ENCODE data around the gene TMEFF2. TPM values are rescaled to one million over a fixed set of nuclear protein-coding genes. Genes with fewer than 3 reads are reported as not detected.

TMEFF2 gene
- total and polyA plus RNA-seq, 10 of the 15 experiments (the other 5 are each of a cell fraction or from before 2014, with no cell fraction given), result not detected

GRCh38 chr2:192159736-192160135 is 35.0 kb downstream of the TMEFF2 start:
- Histone ChIP-seq H4K20me1 (ENCODE audit: control insufficient read depth, insufficient read depth) (no peaks in the 10 kb centered on the region), H3K27me3 (replicated peaks in 1 of 2; ENCODE audit: control insufficient read depth in 2 of 2, insufficient read depth in 2 of 2, low read length in 1 of 2) (peaks cover 0 to 2% of the 10 kb centered on the region in 2 experiments; a peak in 1 of 4 replicates), H3K9me3 (replicated peaks; ENCODE audit: control insufficient read depth, insufficient read depth, low read length) (no peaks in the 10 kb centered on the region), H3K36me3 (ENCODE audit: control insufficient read depth in 2 of 2, insufficient read depth in 2 of 2, low read length in 1 of 2) (no peaks in the 10 kb centered on the region), H3K9ac (ENCODE audit: control insufficient read depth, insufficient read depth, low read length) (no peak overlapping the region), H3K4me2 (ENCODE audit: control insufficient read depth, insufficient read depth) (no peak overlapping the region), H3K4me3 (no peak overlapping the region), H2AFZ (ENCODE audit: control insufficient read depth, low read depth, low read length) (no peak overlapping the region), H3K79me2 (ENCODE audit: control insufficient read depth, insufficient read depth, low read length) (no peaks in the 10 kb centered on the region), H3K4me1 (ENCODE audit: control insufficient read depth, insufficient read depth, low read length) (no peaks in the 10 kb centered on the region), H3K27ac (ENCODE audit: control insufficient read depth, insufficient read depth) (no peak overlapping the region)
- intact Hi-C loops (cut with micrococcal nuclease; ENCODE audit: unreplicated experiment) (loop anchor here (5.0 to 10.0 kb wide), 2 partner anchors 107 to 455 kb away; no protein-coding TSS in a partner anchor), in situ Hi-C loops (cut with MboI) (loop anchor here (5.0 kb wide), 3 partner anchors 292 to 607 kb away; no protein-coding TSS in a partner anchor)
- no TSS peak for BruUV-seq (replicated peaks)
- FAIRE-seq (no peak), ATAC-seq (no peak), DNase-seq (ENCODE audit: low read depth, low spot score) (no peak)
- RAD21 ChIA-PET (ENCODE audit: unreplicated experiment), result interaction anchor here (1.0 to 7.1 kb wide), 4 partner anchors 292 to 401 kb away, joined by 3 to 222 read pairs (median 76); no protein-coding TSS in a partner anchor
- 5% methylated on average over 1 of the region's 1 CpG for WGBS (ENCODE audit: insufficient coverage, insufficient replicate concordance, low lambda C conversion rate, missing lambda C conversion rate)
- no peak for TF ChIP-seq PAX5 (IDR thresholded peaks at IDR 0.05; ENCODE audit: borderline replicate concordance, low read depth, low read length)
- TF ChIP-seq SIX5 (IDR thresholded peaks at IDR 0.05; ENCODE audit: low read depth, low read length, severe bottlenecking), result no peak
- SMC1A ChIA-PET (ENCODE audit: uncharacterized antibody, unreplicated experiment), result interaction anchor here (1.4 to 5.8 kb wide), 4 partner anchors 58 to 346 kb away, joined by 3 to 244 read pairs (median 70); no protein-coding TSS in a partner anchor
- POLR2A ChIA-PET, result no interaction called here
- CTCF ChIA-PET, result interaction anchor here (0.6 to 10.8 kb wide), 3 partner anchors 290 to 872 kb away, joined by 3 to 289 read pairs (median 254); no protein-coding TSS in a partner anchor

GRCh38 chr2:192159208-192159607 is 35.5 kb downstream of the TMEFF2 start:
- intact Hi-C loops (cut with micrococcal nuclease; ENCODE audit: unreplicated experiment) (no loop called here), in situ Hi-C loops (cut with MboI) (no loop called here)
- H3K79me2 ChIP-seq (ENCODE audit: control insufficient read depth, insufficient read depth, low read length), result no peaks in the 10 kb centered on the region
- ChIA-PET POLR2A (no interaction called here), CTCF (interaction anchor here (0.6 to 10.8 kb wide), 3 partner anchors 289 to 872 kb away, joined by 3 to 289 read pairs (median 254); no protein-coding TSS in a partner anchor), RAD21 (ENCODE audit: unreplicated experiment) (interaction anchor here (1.6 to 7.1 kb wide), 2 partner anchors 291 to 347 kb away, joined by 5 to 222 read pairs; no protein-coding TSS in a partner anchor), SMC1A (ENCODE audit: uncharacterized antibody, unreplicated experiment) (interaction anchor here (1.2 to 5.8 kb wide), 4 partner anchors 18 to 346 kb away, joined by 3 to 244 read pairs (median 69); no protein-coding TSS in a partner anchor)
- ATAC-seq (peak; percentile 27), FAIRE-seq (no peak), DNase-seq (ENCODE audit: low read depth, low spot score) (no peak)
- BruUV-seq (replicated peaks), result no TSS peak
- H4K20me1 ChIP-seq (ENCODE audit: control insufficient read depth, insufficient read depth), result no peaks in the 10 kb centered on the region
- H3K9me3 ChIP-seq (replicated peaks; ENCODE audit: control insufficient read depth, insufficient read depth, low read length), result no peaks in the 10 kb centered on the region
- H3K27ac ChIP-seq (ENCODE audit: control insufficient read depth, insufficient read depth), result no peak overlapping the region
- H2AFZ ChIP-seq (ENCODE audit: control insufficient read depth, low read depth, low read length), result no peak overlapping the region
- no peak overlapping the region for H3K4me2 ChIP-seq (ENCODE audit: control insufficient read depth, insufficient read depth)
- 0% methylated on average over 2 of the region's 2 CpGs for whole genome bisulfite sequencing (ENCODE audit: insufficient coverage, insufficient replicate concordance, low lambda C conversion rate, missing lambda C conversion rate)
- no peak overlapping the region for H3K4me3 ChIP-seq
- no peak for TF ChIP-seq IKZF1 (conservative IDR thresholded peaks at IDR 0.05)
- TF ChIP-seq SP1 (IDR thresholded peaks at IDR 0.05; ENCODE audit: low read depth, low read length), result no peak
- TF ChIP-seq SPI1 (IDR thresholded peaks at IDR 0.05; ENCODE audit: borderline replicate concordance, insufficient read depth, low read depth, low read length), result no peak
- no peak for TF ChIP-seq TCF12 (IDR thresholded peaks at IDR 0.05; ENCODE audit: low read depth, low read length)
- no peak for TF ChIP-seq NFYA (IDR thresholded peaks at IDR 0.05; ENCODE audit: borderline replicate concordance, low read depth, low read length)
- TF ChIP-seq NR2C1 (IDR thresholded peaks at IDR 0.05), result no peak
- no peak for TF ChIP-seq ZNF274 (IDR thresholded peaks at IDR 0.05; ENCODE audit: insufficient read depth, insufficient read length)
- no peak for TF ChIP-seq MEF2A (IDR thresholded peaks at IDR 0.05; ENCODE audit: insufficient read depth, low read depth, low read length)
- no peaks in the 10 kb centered on the region for H3K4me1 ChIP-seq (ENCODE audit: control insufficient read depth, insufficient read depth, low read length)
- no peak overlapping the region for H3K9ac ChIP-seq (ENCODE audit: control insufficient read depth, insufficient read depth, low read length)
- H3K27me3 ChIP-seq (replicated peaks in 1 of 2; ENCODE audit: control insufficient read depth in 2 of 2, insufficient read depth in 2 of 2, low read length in 1 of 2), result peaks cover 0 to 2% of the 10 kb centered on the region in 2 experiments; a peak in 1 of 4 replicates
- no peaks in the 10 kb centered on the region for H3K36me3 ChIP-seq (ENCODE audit: control insufficient read depth in 2 of 2, insufficient read depth in 2 of 2, low read length in 1 of 2)
